NT2/D1 (cell line): ENCODE measurements around the gene KANSL3.
A peak's percentile ranks its signal among the peaks of the same experiment; 100 is the strongest.
"Not testable (repeated sequence)": the region's sequence is repeated elsewhere in the genome, so short reads cannot be mapped to it uniquely, and the experiment has no call there.

Source experiments
- DNase-seq: peaks from one replicate; pipeline ENCODE4 v3.0.0-alpha.2; 2011; ENCODE audit warnings: low read depth, low spot score
- H3K27me3 ChIP-seq: 2 replicates; pipeline ENCODE4 v1.6.0; 2011; ENCODE audit warnings: mild to moderate bottlenecking; ENCODE audit not compliant: insufficient read length, insufficient read depth
- H3K36me3 ChIP-seq: 2 replicates; pipeline ENCODE4 v1.6.1; 2011; ENCODE audit warnings: mild to moderate bottlenecking, low read length, mixed read lengths; ENCODE audit not compliant: insufficient read depth, insufficient read length
- H3K4me1 ChIP-seq: 2 replicates; pipeline ENCODE4 v1.5.1; 2011; ENCODE audit not compliant: insufficient read depth, insufficient read length
- H3K4me3 ChIP-seq: 2 replicates; pipeline ENCODE4 v1.5.1; 2011; ENCODE audit warnings: low read depth; ENCODE audit not compliant: insufficient read length
- H3K9ac ChIP-seq: 2 replicates; pipeline ENCODE4 v1.6.0; 2011; ENCODE audit warnings: low read depth; ENCODE audit not compliant: insufficient read length
- H3K9me3 ChIP-seq: 2 replicates; pipeline ENCODE4 v1.5.1; 2011; ENCODE audit warnings: mild to moderate bottlenecking, low read length; ENCODE audit not compliant: insufficient read depth
- SUZ12 ChIP-seq: IDR thresholded peaks from 2 replicates; pipeline ENCODE4 v1.6.1; 2011; ENCODE audit not compliant: insufficient read length, insufficient read depth; ENCODE audit errors: extremely low read depth
- YY1 ChIP-seq: IDR thresholded peaks from 2 replicates; pipeline ENCODE4 v1.6.1; 2011; ENCODE audit not compliant: insufficient read length, insufficient read depth
- ZNF274 ChIP-seq: IDR thresholded peaks from 2 replicates; pipeline ENCODE4 v1.6.1; 2011; ENCODE audit warnings: mild to moderate bottlenecking, low read depth, low read length

The KANSL3 gene

DNA sequence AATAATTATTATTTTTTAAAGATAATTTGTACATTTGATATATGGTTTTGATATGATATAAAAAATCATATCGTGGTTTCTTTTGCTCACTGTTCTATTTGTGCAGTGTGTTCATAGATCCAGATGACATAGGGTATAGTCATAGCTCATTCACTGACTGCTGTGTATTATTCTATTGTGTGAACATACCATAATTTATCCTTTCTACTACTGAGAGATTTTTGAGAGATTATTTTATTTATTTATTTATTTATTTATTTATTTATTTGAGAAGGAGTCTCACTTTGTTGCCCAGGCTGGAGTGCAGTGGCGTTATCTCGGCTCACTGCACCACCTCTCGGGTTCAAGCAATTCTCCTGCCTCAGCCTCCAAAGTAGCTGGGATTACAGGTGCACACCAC, 43.4 kb upstream of the KANSL3 start:
- Histone ChIP-seq H3K9ac (no peak overlapping the region), H3K9me3 (no peaks in the 10 kb centered on the region), H3K4me3 (no peak overlapping the region), H3K36me3 (no peaks in the 10 kb centered on the region), H3K4me1 (peaks cover 11% of the 10 kb centered on the region), H3K27me3 (no peaks in the 10 kb centered on the region)
- TF ChIP-seq ZNF274 (no peak), SUZ12 (no peak), YY1 (no peak)
- no peak for DNase-seq

DNA sequence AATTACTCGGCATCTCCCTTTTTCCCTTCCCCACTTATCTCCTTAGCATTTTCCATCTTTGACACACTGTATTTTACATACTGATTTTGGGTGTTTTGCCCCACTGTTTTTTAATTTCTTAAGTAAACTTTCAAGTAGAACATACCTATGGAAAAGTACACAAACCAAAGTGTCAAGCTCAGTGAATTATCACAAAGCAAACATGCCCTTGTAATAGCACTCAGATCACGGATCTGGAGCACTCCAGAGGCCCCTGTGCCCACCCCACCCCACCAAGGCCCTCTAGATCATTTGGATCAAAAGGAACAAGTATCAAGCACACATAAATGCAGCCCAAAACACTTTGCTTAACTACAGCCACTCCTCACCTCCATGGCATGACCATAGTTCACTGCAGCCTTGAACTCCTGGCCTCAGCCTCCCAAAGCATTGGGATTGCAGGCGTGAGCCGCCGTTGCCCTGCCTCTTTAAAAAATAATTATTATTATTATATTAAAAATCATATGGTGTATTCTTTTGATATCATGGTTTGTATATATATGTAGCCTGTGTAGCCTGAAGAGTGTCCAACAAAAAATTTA, 42.5 kb upstream of the KANSL3 start:
- Histone ChIP-seq H3K27me3 (no peaks in the 10 kb centered on the region), H3K9ac (no peak overlapping the region), H3K4me3 (no peak overlapping the region), H3K4me1 (peaks cover 6% of the 10 kb centered on the region), H3K9me3 (no peaks in the 10 kb centered on the region), H3K36me3 (no peaks in the 10 kb centered on the region)
- no peak for DNase-seq
- no peak for TF ChIP-seq YY1
- no peak for TF ChIP-seq ZNF274
- TF ChIP-seq SUZ12: no peak

DNA sequence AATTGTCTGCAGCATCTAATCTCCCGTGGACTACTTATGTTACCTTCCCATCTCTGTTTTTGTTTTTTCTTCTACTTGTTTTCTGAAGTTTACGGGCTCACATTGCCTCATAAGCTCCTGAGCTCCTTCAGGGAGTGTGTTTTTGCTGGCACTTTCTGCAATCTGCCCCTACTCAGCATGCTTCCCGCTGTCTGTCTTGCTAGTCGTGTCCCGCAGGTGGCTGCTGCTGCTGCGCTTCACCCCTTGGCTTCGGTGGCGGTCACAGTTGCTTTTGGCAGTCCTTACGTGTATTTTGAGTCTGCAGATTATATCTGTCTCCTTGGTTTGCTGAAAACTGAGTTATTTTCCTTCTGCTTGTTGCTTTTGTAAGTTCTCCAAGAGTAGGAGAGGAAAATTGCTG, 41.7 kb upstream of the KANSL3 start:
- Histone ChIP-seq H3K9ac (no peak overlapping the region), H3K4me1 (no peaks in the 10 kb centered on the region), H3K27me3 (no peaks in the 10 kb centered on the region), H3K36me3 (no peaks in the 10 kb centered on the region), H3K4me3 (no peak overlapping the region), H3K9me3 (no peaks in the 10 kb centered on the region)
- no peak for DNase-seq
- no peak for TF ChIP-seq YY1
- TF ChIP-seq SUZ12: no peak
- TF ChIP-seq ZNF274: no peak

DNA sequence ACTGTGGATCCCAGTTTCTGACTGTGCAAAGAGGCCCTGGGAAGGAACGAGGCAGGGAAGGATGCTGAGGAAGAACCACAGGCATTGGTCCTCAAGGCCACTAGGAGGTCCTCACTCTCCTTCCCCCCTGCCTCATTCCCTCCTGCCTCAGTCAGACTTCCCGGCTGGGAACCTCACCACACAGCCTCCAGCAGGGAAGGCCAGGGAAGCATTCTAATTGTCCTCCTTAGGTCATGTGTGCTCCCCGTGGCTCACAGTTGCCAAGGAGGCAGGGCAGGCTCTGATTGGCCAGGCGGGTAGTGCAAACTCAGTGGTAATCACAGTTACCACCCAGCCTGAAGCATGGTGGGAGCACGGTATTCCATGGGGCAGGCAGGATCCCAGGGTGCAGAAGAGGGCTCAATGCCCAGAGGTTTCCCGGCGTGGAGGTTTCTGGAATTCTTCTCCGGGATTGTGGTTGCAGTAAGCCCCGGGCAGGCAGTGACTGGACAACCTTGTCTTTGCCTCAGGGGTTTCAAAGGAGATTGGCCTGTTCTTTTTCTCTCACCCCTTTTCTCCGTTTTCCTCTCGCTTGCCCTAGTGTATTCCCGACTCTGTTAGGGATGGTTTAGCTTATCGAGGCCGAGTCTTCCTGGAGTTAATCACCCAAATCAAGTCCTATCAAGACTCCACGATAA, 31.6 kb upstream of the KANSL3 start:
- Histone ChIP-seq H3K4me1 (peaks cover 6% of the 10 kb centered on the region), H3K9me3 (no peaks in the 10 kb centered on the region), H3K27me3 (no peaks in the 10 kb centered on the region), H3K36me3 (no peaks in the 10 kb centered on the region), H3K9ac (no peak overlapping the region), H3K4me3 (no peak overlapping the region)
- TF ChIP-seq YY1 (no peak), ZNF274 (no peak), SUZ12 (no peak)
- no peak for DNase-seq

DNA sequence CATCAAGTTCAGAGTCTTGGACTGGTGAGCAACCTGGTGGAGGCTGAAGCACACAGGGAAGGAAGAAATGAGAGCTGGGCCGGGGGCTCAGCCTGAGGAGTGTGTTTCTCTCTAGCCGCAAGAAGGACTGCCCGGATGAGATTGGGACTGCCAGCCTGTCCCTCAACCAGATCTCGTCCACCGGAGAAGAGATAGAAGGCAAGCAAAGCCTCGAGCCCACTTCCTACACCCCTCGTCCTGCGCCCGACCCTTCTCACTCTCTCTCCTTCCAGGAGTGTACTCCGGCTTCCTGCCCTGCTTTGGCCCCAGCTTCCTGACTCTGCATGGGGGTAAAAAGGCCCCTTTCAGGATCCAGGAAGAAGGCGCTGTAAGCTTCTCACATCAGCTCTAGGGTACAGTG, 30.7 kb upstream of the KANSL3 start:
- peaks cover 7% of the 10 kb centered on the region; the same call in 1 of the 2 replicates for H3K9me3 ChIP-seq
- H3K4me1 ChIP-seq: peaks cover 6% of the 10 kb centered on the region
- no peak for DNase-seq
- no peaks in the 10 kb centered on the region for H3K36me3 ChIP-seq
- no peak overlapping the region for H3K4me3 ChIP-seq
- TF ChIP-seq SUZ12 (no peak), ZNF274 (no peak), YY1 (no peak)
- H3K9ac ChIP-seq: peak overlapping the region; percentile 51
- no peaks in the 10 kb centered on the region for H3K27me3 ChIP-seq

DNA sequence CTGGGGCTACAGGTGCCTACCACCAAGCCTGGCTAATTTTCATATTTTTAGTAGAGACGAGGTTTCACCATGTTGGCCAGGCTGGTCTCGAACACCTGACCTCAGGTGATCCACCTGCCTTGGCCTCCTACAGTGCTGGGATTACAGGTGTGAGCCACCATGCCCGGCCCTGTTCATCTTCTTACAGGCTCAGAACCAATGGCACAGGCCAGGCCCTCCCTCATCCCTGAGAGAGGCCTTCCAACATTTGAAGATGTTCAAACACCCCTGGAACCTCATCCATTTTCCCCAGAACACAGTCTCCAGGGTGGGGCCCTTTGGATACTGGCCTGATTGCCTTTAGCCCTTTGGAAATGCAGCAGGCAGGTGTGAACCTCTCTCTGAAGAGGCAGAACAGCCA, 27.6 kb upstream of the KANSL3 start:
- H3K36me3 ChIP-seq, H3K27me3 ChIP-seq, H3K4me3 ChIP-seq, DNase-seq, H3K4me1 ChIP-seq, H3K9ac ChIP-seq, H3K9me3 ChIP-seq: not testable (repeated sequence)

DNA sequence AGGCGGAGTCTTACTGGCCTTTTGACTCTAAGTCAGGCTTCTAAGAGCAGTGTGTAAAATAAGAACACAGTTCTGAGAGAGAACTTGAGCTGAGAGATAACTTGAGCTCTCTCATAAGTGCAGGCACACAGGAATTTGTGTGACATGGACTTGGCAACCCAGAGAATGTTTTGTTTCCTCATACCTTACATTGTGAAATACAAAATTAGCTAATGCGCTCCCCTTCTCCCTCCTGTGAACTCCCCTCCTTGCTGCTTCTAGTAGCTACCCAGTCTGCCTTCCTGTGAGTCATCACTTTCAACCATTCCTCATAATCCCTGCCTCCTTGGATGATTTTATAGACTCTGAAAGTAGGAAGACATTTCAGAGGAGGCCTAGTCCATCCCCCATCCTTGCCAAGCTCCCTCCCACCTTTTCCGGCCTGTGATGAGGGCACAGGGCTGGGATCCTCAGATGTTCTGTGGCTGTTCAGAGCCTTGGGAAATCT, 27.0 kb upstream of the KANSL3 start:
- H3K27me3 ChIP-seq: no peaks in the 10 kb centered on the region
- no peak overlapping the region for H3K4me3 ChIP-seq
- H3K4me1 ChIP-seq: peaks cover 6% of the 10 kb centered on the region
- H3K36me3 ChIP-seq: peaks cover 7% of the 10 kb centered on the region
- H3K9ac ChIP-seq: no peak overlapping the region
- no peak for TF ChIP-seq YY1
- TF ChIP-seq ZNF274: no peak
- no peak for TF ChIP-seq SUZ12
- H3K9me3 ChIP-seq: peaks cover 7% of the 10 kb centered on the region; the same call in 1 of the 2 replicates
- no peak for DNase-seq
